HepG2 (cell line): ENCODE data around the gene CBFA2T2. TPM values are rescaled to one million over a fixed set of nuclear protein-coding genes. Genes with fewer than 3 reads are reported as not detected.
A peak's percentile ranks its signal among the peaks of the same experiment; 100 is the strongest.

Source experiments
- ASH2L ChIP-seq: fragments of 300-600, 200-600 bp; sonication (generic); IDR thresholded peaks from 2 replicates; pipeline ENCODE4 v1.7.0; 2017; ENCODE audit warnings: low read depth, mild to moderate bottlenecking, moderate library complexity, mixed read lengths, low read length; ENCODE audit not compliant: insufficient read length
- ATRX ChIP-seq: sonication (generic); formaldehyde crosslinking; IDR thresholded peaks from 2 replicates; pipeline ENCODE4 v1.4.0; 2020; ENCODE audit warnings: missing genetic modification reagents, borderline replicate concordance
- HOXA7 ChIP-seq: sonication (generic); formaldehyde crosslinking; IDR thresholded peaks from 2 replicates; pipeline ENCODE4 v1.8.1; 2022; ENCODE audit warnings: mild to moderate bottlenecking, missing genetic modification reagents, moderate library complexity
- IKZF1 ChIP-seq: fragments of 450-650 bp; IDR thresholded peaks from 2 replicates; pipeline ENCODE4 v1.7.1; 2016
- MBD4 ChIP-seq: IDR thresholded peaks from 2 replicates; pipeline ENCODE4 v1.6.1; 2012; ENCODE audit warnings: low read length, inconsistent platforms, borderline replicate concordance
- NR2F6 ChIP-seq, 2 experiments: IDR thresholded peaks; 2 replicates each; pipeline ENCODE4 v1.6.1; 2016; ENCODE audit warnings: antibody characterized with exemption in 1 of 2, mild to moderate bottlenecking in 1 of 2
- PAX8 ChIP-seq: sonication (generic); formaldehyde crosslinking; IDR thresholded peaks from 2 replicates; pipeline ENCODE4 v1.8.0; 2022; ENCODE audit warnings: mild to moderate bottlenecking, missing genetic modification reagents, borderline replicate concordance
- RAD21 ChIP-seq: fragments of 450-650 bp; formaldehyde crosslinking; IDR thresholded peaks from 2 replicates; pipeline ENCODE4 v1.5.0; 2020; ENCODE audit warnings: mild to moderate bottlenecking
- TCF7 ChIP-seq: sonication (generic); IDR thresholded peaks from 2 replicates; pipeline ENCODE4 v1.6.1; 2016; ENCODE audit warnings: antibody characterized with exemption, low read depth
- ZKSCAN1 ChIP-seq: fragments of 150-350 bp; IDR thresholded peaks from 2 replicates; pipeline ENCODE4 v1.6.1; 2014; ENCODE audit warnings: low read length
- ZNF101 ChIP-seq: sonication (generic); formaldehyde crosslinking; IDR thresholded peaks from 2 replicates; pipeline ENCODE4 v1.4.0; 2020; ENCODE audit warnings: mild to moderate bottlenecking, low read depth, missing genetic modification reagents, borderline replicate concordance
- ZNF12 ChIP-seq: sonication (generic); formaldehyde crosslinking; IDR thresholded peaks from 2 replicates; pipeline ENCODE4 v1.5.0; 2020; ENCODE audit warnings: missing genetic modification reagents
- ZNF180 ChIP-seq: sonication (generic); formaldehyde crosslinking; IDR thresholded peaks from 2 replicates; pipeline ENCODE4 v1.4.0; 2020; ENCODE audit warnings: low read depth, missing genetic modification reagents, borderline replicate concordance
- ZNF383 ChIP-seq: sonication (generic); formaldehyde crosslinking; IDR thresholded peaks from 2 replicates; pipeline ENCODE4 v1.4.0; 2020; ENCODE audit warnings: missing genetic modification reagents, mild to moderate bottlenecking, borderline replicate concordance
- ZNF496 ChIP-seq: sonication (generic); formaldehyde crosslinking; IDR thresholded peaks from 2 replicates; pipeline ENCODE4 v1.8.1; 2023; ENCODE audit warnings: mild to moderate bottlenecking, moderate library complexity, missing genetic modification reagents; ENCODE audit not compliant: insufficient replicate concordance
- ZNF776 ChIP-seq: sonication (generic); formaldehyde crosslinking; IDR thresholded peaks from 2 replicates; pipeline ENCODE4 v1.4.0; 2020; ENCODE audit warnings: mild to moderate bottlenecking, missing genetic modification reagents
- polyA plus RNA-seq, 8 experiments: library from polyadenylated mRNA; depleted of rRNA in 3 of 8; stranded (reverse) in 7 of 8; unstranded in 1 of 8; fragments of >200 nt; fragmentation: Illumina TruSeq in 4 of 8; extraction: Trizol in 4 of 8; gene quantifications; 2 replicates each; pipeline versions ENCODE4 v1.2.1 to v1.2.3, GENCODE V29; 2011 to 2016; ENCODE audit warnings: low read depth in 4 of 8, missing spikeins in 1 of 8, mixed read lengths in 1 of 8; ENCODE audit not compliant: insufficient read depth in 1 of 8
- total RNA-seq, 5 experiments: library from RNA; depleted of rRNA; stranded (reverse); fragments of >200 nt; fragmentation: Illumina TruSeq; extraction: Trizol; gene quantifications; 2 replicates each; pipeline ENCODE4 v1.2.3, GENCODE V29; 2016; ENCODE audit warnings: low read depth in 1 of 5
- TF ChIP-seq, protein P1 (sequence below): sonication (generic); formaldehyde crosslinking; IDR thresholded peaks from 2 replicates; pipeline ENCODE4 v1.4.0; 2020; ENCODE audit warnings: missing genetic modification reagents, borderline replicate concordance
- TF ChIP-seq, protein P2 (sequence below): sonication (generic); formaldehyde crosslinking; IDR thresholded peaks from 2 replicates; pipeline ENCODE4 v1.4.0; 2020; ENCODE audit warnings: missing genetic modification reagents
- TF ChIP-seq, protein P3 (sequence below): IDR thresholded peaks from 2 replicates; pipeline ENCODE4 v1.6.1; 2016; ENCODE audit warnings: low read depth
- TF ChIP-seq, protein P4 (sequence below): sonication (generic); formaldehyde crosslinking; IDR thresholded peaks from 2 replicates; pipeline ENCODE4 v1.4.0; 2020; ENCODE audit warnings: low read depth, mild to moderate bottlenecking, missing genetic modification reagents
- TF ChIP-seq, protein P5 (sequence below): sonication (generic); formaldehyde crosslinking; IDR thresholded peaks from 2 replicates; pipeline ENCODE4 v1.4.0; 2020; ENCODE audit warnings: missing genetic modification reagents
- TF ChIP-seq, protein P6 (sequence below): sonication (generic); formaldehyde crosslinking; IDR thresholded peaks from 2 replicates; pipeline ENCODE4 v1.5.0; 2020; ENCODE audit warnings: mild to moderate bottlenecking, missing genetic modification reagents
- TF ChIP-seq, protein P7 (sequence below): sonication (generic); formaldehyde crosslinking; IDR thresholded peaks from 2 replicates; pipeline ENCODE4 v1.8.1; 2023; ENCODE audit warnings: mild to moderate bottlenecking, missing genetic modification reagents, borderline replicate concordance

Gene CBFA2T2
- total and polyA plus RNA-seq, 2 of the 13 experiments (the other 11 are each of a cell fraction or from before 2014, with no cell fraction given), result 6.3 to 21.2 TPM

DNA sequence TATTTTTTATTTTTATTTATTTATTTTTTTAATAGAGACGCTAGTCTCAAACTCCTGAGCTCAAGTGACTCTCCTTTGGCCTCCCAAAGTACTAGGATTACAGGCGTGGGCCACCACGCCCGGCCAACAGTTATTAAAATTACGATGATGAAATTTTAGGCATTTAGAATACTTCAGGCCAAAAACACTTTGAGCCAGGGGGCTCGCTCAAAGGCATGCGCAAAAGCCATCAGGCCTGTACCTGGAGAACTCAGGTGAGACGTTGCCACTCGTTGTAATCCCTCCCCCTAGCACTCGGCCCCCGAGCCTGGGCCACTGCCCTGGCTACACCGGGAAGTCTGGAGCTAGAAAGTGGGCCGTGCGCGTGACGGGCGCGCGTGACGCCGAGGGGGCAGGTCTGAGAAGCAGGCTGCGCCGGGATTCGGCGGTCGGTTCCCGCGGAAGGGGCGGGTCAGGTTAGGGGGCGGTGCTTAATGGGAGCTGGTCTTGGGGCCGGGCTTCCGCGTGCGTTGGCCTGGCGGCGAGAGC is 337 bp upstream of the CBFA2T2 start (continued):
- TF ChIP-seq, protein P1, sequence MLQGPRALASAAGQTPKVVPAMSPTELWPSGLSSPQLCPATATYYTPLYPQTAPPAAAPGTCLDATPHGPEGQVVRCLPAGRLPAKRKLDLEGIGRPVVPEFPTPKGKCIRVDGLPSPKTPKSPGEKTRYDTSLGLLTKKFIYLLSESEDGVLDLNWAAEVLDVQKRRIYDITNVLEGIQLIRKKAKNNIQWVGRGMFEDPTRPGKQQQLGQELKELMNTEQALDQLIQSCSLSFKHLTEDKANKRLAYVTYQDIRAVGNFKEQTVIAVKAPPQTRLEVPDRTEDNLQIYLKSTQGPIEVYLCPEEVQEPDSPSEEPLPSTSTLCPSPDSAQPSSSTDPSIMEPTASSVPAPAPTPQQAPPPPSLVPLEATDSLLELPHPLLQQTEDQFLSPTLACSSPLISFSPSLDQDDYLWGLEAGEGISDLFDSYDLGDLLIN (CRISPR knock-in tag), result peak; percentile 18; the same call in 1 of the 2 replicates
- TF ChIP-seq, protein P2, sequence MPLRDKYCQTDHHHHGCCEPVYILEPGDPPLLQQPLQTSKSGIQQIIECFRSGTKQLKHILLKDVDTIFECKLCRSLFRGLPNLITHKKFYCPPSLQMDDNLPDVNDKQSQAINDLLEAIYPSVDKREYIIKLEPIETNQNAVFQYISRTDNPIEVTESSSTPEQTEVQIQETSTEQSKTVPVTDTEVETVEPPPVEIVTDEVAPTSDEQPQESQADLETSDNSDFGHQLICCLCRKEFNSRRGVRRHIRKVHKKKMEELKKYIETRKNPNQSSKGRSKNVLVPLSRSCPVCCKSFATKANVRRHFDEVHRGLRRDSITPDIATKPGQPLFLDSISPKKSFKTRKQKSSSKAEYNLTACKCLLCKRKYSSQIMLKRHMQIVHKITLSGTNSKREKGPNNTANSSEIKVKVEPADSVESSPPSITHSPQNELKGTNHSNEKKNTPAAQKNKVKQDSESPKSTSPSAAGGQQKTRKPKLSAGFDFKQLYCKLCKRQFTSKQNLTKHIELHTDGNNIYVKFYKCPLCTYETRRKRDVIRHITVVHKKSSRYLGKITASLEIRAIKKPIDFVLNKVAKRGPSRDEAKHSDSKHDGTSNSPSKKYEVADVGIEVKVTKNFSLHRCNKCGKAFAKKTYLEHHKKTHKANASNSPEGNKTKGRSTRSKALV (CRISPR knock-in tag), result no peak; the same call in none of the 2 replicates
- no peak for TF ChIP-seq ZNF496 (CRISPR knock-in tag)
- no peak for TF ChIP-seq PAX8
- no peak for TF ChIP-seq ZKSCAN1
- TF ChIP-seq, protein P3, sequence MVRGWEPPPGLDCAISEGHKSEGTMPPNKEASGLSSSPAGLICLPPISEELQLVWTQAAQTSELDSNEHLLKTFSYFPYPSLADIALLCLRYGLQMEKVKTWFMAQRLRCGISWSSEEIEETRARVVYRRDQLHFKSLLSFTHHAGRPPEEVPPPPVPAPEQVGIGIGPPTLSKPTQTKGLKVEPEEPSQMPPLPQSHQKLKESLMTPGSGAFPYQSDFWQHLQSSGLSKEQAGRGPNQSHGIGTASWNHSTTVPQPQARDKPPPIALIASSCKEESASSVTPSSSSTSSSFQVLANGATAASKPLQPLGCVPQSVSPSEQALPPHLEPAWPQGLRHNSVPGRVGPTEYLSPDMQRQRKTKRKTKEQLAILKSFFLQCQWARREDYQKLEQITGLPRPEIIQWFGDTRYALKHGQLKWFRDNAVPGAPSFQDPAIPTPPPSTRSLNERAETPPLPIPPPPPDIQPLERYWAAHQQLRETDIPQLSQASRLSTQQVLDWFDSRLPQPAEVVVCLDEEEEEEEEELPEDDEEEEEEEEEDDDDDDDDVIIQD (CRISPR knock-in tag), result peak; percentile 91
- TF ChIP-seq ASH2L, result no peak
- TF ChIP-seq RAD21, result no peak; the same call in 1 of the 2 replicates
- TF ChIP-seq, protein P4, sequence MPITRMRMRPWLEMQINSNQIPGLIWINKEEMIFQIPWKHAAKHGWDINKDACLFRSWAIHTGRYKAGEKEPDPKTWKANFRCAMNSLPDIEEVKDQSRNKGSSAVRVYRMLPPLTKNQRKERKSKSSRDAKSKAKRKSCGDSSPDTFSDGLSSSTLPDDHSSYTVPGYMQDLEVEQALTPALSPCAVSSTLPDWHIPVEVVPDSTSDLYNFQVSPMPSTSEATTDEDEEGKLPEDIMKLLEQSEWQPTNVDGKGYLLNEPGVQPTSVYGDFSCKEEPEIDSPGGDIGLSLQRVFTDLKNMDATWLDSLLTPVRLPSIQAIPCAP (CRISPR knock-in tag), result 0 out of 2 replicates have a peak, but pooled peaks have one; percentile 67
- no peak for TF ChIP-seq NR2F6 (IDR thresholded peaks at IDR 0.05)
- TF ChIP-seq NR2F6 (CRISPR knock-in tag; IDR thresholded peaks at IDR 0.05), result peak; percentile 62; the same call in 1 of the 2 replicates
- TF ChIP-seq ZNF180 (CRISPR knock-in tag), result no peak
- TF ChIP-seq, protein P5, sequence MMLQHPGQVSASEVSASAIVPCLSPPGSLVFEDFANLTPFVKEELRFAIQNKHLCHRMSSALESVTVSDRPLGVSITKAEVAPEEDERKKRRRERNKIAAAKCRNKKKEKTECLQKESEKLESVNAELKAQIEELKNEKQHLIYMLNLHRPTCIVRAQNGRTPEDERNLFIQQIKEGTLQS, result no peak; the same call in 1 of the 2 replicates
- TF ChIP-seq ZNF12 (CRISPR knock-in tag), result 0 out of 2 replicates have a peak, but pooled peaks have one; percentile 84
- TF ChIP-seq, protein P6, sequence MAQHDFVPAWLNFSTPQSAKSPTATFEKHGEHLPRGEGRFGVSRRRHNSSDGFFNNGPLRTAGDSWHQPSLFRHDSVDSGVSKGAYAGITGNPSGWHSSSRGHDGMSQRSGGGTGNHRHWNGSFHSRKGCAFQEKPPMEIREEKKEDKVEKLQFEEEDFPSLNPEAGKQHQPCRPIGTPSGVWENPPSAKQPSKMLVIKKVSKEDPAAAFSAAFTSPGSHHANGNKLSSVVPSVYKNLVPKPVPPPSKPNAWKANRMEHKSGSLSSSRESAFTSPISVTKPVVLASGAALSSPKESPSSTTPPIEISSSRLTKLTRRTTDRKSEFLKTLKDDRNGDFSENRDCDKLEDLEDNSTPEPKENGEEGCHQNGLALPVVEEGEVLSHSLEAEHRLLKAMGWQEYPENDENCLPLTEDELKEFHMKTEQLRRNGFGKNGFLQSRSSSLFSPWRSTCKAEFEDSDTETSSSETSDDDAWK (CRISPR knock-in tag), result no peak
- TF ChIP-seq, protein P7, sequence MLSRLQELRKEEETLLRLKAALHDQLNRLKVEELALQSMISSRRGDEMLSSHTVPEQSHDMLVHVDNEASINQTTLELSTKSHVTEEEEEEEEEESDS (CRISPR knock-in tag), result peak; percentile 55; the same call in 1 of the 2 replicates
- TF ChIP-seq HOXA7 (CRISPR knock-in tag), result no peak
- TF ChIP-seq ATRX (CRISPR knock-in tag), result no peak
- TF ChIP-seq TCF7, result no peak
- no peak for TF ChIP-seq ZNF101 (CRISPR knock-in tag)
- no peak for TF ChIP-seq IKZF1
- no peak for TF ChIP-seq ZNF776
- TF ChIP-seq MBD4, result no peak
- TF ChIP-seq ZNF383, result 0 out of 2 replicates have a peak, but pooled peaks have one; percentile 26
